Right hindlimb (tissue), 1 donor: ENCODE results near the gene TRIM77.
"Not testable (repeated sequence)": the region's sequence is repeated elsewhere in the genome, so short reads cannot be mapped to it uniquely, and the experiment has no call there.

Experiments used
- DNase-seq: peaks from one replicate; pipeline ENCODE4 v3.0.0-alpha.2; 2018

TRIM77 gene, protein sequence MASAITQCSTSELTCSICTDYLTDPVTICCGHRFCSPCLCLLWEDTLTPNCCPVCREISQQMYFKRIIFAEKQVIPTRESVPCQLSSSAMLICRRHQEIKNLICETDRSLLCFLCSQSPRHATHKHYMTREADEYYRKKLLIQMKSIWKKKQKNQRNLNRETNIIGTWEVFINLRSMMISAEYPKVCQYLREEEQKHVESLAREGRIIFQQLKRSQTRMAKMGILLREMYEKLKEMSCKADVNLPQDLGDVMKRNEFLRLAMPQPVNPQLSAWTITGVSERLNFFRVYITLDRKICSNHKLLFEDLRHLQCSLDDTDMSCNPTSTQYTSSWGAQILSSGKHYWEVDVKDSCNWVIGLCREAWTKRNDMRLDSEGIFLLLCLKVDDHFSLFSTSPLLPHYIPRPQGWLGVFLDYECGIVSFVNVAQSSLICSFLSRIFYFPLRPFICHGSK

DNA sequence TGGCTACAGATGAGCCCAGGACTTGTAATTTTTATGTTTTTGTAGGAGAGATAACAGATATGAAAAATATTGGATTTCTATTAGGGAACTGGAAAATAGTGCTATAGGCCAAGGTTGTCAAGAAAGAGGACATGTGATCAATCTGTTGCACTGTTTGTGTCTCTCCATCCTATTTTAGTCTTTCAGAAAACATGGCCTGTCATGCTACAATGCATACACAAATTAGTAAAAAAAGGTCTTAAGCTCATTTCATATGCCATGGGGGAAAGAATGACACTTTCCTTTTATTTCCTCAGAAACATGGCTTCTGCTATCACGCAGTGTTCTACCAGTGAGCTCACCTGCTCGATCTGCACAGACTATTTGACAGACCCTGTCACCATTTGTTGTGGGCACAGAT, at the start of gene TRIM77:
Gene TRIM77 (plus strand): TSS at position 301 of the 400 bp plus-strand sequence. CDS start 0 bp downstream, at position 301.
- not testable (repeated sequence) for DNase-seq

DNA sequence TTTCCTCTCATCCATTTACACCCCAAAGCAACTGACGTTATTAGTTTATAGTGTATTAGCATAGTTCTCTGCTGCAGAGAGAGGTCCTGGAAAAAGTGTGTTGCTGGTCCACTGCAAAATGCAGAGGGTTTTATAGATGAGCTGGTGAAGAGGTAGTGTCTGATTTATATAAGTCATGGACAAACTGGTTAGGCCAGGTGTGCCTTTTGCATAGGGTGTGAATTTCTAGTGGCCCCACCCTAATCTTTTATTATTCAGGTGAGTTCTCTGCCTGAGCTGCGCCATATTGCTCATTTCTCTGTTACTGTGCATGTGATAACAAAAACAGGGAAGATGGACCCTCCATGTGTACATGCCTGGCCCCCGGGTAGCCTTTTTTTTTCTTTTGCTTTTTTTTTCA, 43.1 kb upstream of the TRIM77 start:
- DNase-seq: no peak

DNA sequence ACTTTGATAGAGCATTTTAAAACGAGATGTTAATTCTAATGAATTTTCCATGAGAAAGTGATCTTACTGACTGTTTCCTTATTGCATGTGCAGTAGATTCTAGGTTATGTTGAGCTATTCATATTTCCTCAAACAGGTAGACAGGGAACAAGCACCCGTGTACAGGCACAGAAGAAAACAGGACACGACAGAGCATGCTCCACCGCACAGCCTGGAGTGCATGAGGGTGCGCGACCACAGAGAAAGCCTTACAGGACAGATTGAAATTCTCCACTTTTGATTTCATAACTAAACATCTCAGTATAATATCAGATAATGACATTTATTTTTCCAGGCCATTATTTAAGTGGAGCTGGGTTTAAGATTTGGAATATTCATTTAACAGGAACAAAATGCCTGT, 41.9 kb upstream of the TRIM77 start:
- not testable (repeated sequence) for DNase-seq

DNA sequence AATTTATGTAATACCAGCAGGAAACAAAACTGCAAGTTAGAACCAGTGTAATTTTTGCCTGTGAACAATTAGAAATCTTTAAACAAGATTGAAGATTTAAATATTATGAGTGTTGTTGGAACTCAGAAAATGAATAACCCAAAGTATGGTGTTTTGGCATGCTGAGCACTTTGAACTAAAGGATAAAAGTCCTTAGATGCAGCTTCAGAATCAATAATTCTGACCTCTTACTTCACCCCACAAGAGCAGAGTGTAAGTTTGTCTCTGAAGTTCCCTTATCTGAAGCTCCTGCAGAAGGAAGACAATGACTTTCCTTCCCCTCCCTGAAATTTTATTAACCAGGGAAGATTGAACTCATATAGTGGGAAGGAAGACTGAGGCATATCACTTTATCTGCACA, 40.5 kb upstream of the TRIM77 start:
- DNase-seq: not testable (repeated sequence)

DNA sequence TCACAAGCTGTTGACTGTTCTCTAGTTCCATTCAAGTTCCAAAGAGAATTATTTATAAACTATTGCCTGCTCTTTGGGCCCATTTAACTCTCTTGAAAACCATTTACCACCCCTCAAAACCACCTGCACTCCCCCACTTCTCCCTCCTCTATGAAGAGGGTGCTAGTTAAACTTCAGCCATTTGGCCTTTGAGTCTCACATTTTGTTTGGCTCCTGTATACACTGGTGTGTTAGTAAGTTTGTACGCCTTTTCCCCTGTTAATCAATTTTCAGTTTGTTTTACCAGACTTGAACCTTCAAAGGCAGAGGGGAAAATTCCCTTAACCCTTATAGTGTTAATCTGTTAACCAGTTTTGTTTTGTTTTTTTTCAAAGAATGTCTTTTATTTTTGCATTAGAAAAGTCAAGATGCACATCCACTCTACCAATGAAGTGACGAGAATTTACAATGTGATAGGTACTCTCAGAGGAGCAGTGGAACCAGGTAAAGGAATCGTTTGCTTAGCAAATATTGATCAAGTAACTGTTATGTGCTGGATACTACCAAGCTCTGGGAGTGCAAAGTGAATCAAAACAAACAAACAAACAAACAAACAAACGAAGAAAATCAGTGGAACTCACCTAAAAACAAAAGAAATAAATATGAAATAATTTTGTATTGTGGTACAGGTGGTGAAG, 40.0 kb upstream of the TRIM77 start:
- DNase-seq: not testable (repeated sequence)

DNA sequence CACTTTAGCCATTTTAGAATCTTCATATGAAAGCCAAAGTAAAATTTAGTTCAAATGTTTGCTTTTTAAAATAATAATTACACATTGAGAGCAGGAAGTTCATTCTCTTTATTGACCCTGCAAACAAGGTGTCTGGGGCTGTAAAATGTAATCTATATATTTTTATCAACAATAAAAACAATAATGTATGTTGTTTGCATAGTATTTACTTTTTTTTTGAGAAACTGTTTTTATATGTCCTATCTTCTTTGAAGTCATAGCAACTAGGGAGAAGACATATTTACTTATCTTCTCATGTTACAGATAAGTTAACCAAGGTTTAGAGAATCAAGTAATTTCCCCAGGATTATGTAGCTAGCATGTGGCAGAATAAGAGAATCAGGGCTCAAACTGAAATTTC, 37.6 kb upstream of the TRIM77 start:
- DNase-seq: not testable (repeated sequence)

DNA sequence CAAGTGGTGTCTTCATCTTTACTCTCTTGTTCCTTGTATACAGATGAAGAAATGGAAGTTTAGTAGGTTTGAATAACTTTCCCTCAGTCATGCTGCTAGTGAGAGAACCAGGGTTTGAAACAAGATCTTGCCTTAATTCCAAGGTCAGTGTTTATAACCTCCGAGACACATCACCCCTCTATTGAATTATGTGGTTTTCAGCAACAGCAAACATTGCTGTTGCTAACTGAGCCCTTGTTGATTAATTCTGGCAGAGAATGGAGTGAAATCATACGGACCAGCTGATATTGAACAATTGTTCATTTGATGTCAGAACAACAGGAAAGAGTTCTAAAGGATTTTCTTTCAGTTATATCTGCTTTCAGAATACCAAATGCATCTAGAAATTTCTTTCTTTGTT, 36.7 kb upstream of the TRIM77 start:
- not testable (repeated sequence) for DNase-seq

DNA sequence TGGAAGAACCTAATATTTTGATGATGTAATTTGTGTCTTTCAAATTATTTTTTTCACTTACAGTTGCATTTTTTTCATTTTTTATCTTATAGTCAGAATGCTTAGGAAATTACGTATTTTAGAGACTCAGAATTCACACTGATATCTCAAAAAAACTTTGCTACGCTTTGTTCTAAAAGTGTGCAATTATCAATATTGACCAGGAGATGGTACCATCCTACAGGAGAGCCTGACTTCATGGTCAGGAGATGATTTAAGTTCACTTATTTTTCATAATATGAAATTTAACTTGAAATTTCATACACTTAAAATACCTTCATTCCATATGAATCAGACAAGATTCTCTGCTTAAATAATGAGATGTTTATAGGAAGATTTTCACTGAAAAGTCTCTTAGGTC, 34.7 kb upstream of the TRIM77 start:
- not testable (repeated sequence) for DNase-seq

DNA sequence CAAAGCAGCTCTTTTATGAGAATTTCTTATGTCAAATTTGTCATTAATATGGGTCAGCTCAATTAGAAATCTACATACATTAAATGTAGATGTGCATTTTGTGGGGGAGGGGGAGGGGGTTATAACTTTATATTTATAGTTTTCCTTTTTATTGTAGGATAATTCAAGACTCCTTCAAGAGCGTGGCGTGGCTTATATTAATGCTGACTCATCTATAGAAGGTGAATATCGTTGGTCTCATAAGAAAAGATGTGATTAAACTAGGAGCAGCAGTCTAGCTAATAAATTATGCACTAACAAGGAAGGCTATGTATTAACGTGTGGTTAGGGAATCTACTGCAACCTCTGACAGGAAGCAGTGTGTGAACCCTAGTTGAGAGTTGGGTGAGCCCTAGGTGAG, 34.2 kb upstream of the TRIM77 start:
- not testable (repeated sequence) for DNase-seq

DNA sequence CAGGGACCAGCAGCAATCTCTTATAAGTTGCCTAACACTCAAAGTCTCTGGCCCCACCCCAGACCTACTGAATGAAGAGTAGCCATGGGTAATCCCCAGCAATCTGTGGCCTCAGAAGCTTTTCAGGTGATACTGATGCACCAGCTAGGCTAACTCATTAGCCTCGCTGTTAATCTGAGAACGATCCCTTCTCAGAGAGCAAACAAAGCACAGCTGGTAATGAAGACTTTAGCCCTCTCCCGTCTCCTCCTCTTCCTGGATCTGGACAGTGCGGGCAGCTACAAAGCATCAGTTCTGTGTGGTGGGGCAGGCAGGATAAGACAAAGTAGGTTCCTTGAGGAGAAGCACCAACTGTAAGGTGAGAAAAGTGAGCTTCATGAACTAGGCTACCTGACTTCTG, 3.0 kb upstream of the TRIM77 start:
- not testable (repeated sequence) for DNase-seq

DNA sequence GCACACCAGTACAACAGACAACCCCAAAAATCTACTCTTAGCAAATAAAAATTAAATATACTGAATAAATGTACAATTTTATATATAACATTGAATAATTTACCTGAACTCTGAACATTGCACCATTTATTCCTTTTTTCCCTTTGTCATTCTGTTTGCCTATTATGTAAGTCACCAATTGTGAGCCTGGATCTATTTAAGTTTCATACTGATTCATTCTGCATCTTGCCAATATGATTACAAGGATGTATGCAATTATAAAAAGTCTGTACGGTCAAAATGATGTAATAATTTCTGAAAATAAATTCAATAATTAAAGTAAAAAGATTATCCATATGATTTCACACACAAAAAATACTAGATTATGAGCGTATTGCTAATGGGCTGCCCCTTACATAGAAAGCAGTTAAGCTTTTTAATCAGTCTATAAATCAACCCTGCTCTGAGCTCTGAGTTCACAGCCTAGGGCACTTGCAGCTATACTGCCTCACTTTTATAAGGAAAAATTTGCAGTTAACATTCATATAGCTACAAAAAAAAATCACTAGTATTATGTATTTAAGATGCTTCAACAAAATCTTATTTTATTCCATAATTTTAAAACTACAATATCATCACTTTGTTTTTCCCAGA, 14.9 kb downstream of the TRIM77 start:
- DNase-seq: not testable (repeated sequence)

DNA sequence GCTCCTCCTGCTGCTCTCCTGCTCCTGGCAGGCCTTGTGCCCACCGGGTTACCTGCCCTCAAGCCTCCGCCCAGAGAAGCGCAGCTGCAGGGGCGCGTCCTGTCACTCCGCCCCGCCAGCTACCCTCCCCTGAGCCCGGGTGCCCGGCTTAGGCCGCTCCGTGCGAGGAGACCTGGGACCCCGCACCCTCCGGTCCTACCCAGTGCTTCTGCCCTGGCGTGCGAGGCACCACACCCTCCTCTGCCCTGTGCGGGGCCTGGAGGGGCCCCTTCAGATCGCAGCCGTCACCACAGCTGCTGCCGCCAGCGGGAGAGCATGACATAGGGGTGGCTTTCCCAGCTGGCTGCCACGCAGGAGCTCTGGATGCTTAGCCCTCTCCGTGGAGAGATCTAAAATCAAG, 20.1 kb downstream of the TRIM77 start:
- not testable (repeated sequence) for DNase-seq

DNA sequence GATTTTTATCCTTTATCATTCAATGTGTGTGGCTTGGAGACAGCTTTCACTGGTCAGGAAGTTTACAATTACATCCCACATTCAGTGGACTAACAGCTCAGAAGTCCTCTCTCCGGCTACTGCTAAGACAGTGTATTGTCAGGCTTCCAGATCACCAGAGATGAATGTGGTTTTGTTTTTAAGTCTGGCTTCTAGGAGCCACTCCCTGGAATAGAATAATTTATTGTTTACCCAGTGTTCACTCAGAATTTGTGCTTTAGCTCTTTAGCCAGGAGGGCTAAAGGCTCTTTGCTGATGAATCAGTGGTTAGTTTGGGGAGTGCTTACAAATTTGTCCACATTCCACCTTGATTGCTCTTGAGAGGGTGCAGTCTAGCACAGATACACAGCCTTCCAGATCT, 26.5 kb downstream of the TRIM77 start:
- DNase-seq: no peak

DNA sequence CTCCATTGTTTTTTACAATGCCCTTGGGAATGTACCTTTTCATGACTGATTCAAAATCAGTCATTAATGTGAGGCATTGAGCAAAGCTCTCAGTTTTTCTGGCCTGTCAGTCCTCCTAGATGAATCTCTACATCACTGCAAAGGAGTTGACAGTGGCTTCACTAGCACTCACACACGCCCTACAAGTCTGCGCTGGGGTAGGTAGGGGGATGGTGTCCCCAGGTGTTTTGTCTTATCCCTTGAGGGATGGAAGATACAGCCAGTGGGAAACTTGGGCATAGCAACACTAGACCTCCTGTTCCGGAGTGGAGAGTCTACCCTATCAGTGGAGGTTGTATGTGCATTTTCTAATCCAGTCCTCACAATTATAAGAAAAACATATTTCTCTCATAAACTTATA, 27.0 kb downstream of the TRIM77 start:
- no peak for DNase-seq

DNA sequence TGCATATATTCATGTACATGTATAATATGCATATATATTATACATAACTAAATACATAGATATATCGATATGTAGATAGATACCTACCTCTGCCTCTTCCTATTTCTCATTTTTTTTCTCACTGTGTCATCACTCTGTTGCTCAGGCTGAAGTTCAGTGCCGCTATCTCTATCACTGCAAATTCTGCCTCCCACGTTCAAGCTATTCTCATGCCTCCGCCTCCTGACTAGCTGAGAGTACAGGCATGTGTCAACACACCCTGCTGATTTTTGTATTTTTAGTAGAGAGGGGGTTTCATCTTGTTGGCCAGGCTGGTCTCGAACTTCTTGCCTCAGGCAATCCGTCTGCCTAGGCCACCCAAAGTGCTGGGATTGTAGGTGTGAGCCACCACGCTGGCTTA, 31.3 kb downstream of the TRIM77 start:
- DNase-seq: not testable (repeated sequence)

DNA sequence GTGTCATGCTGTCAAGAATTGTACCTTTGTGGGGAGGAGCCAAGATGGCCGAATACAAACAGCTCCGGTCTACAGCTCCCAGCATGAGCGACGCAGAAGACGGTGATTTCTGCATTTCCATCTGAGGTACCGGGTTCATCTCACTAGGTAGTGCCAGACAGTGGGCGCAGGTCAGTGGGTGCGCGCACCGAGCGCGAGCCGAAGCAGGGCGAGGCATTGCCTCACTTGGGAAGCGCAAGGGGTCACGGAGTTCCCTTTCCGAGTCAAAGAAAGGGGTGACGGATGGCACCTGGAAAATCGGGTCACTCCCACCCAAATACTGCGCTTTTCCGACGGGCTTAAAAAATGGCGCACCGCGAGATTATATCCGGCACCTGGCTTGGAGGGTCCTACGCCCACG, 34.1 kb downstream of the TRIM77 start:
- not testable (repeated sequence) for DNase-seq

DNA sequence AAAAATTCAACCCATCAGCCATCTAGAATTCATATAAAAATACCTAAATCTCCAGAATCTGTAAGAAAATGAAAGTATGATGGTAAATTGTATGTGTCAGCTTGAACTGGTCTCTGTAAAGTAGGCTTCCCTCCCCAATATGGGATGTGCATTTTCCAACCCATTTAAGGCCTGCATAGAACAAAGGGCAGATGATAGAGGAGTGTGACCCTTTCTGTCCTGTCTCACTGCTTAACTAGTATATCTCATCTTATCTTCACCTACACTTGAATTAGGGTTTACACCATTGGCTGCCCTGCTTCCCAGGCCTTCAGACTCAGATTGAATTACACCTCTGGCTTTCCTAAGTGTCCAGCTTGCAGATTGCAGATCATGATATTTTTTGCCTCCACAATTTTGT, 40.7 kb downstream of the TRIM77 start:
- not testable (repeated sequence) for DNase-seq
